Osteoblast (primary cell): ENCODE measurements around the gene KIAA1210. TPM values are rescaled to one million over a fixed set of nuclear protein-coding genes. Genes with fewer than 3 reads are reported as not detected.

Experiments used
- DNase-seq: peaks from one replicate; pipeline ENCODE4 v3.0.0; 2011; ENCODE audit warnings: low spot score, mixed read lengths; ENCODE audit not compliant: insufficient read length; ENCODE audit errors: missing footprints
- H2AFZ ChIP-seq: 2 replicates; pipeline ENCODE4 v1.6.0; 2011; ENCODE audit warnings: mild to moderate bottlenecking, low read length
- H3K27ac ChIP-seq: 2 replicates; pipeline ENCODE4 v1.5.1; 2011; ENCODE audit warnings: mild to moderate bottlenecking, low read depth, low read length, moderate library complexity
- H3K27me3 ChIP-seq: 2 replicates; pipeline ENCODE4 v1.6.0; 2012; ENCODE audit warnings: mild to moderate bottlenecking, control low read depth, inconsistent platforms, low read length, moderate library complexity; ENCODE audit not compliant: insufficient read depth
- H3K36me3 ChIP-seq: 2 replicates; pipeline ENCODE4 v1.5.1; 2011; ENCODE audit warnings: mild to moderate bottlenecking, low read length, control low read depth, moderate library complexity; ENCODE audit not compliant: insufficient read depth
- H3K4me1 ChIP-seq: 2 replicates; pipeline ENCODE4 v1.5.1; 2011; ENCODE audit warnings: mild to moderate bottlenecking, low read length, control low read depth, moderate library complexity; ENCODE audit not compliant: insufficient read depth
- H3K4me2 ChIP-seq: 2 replicates; pipeline ENCODE4 v1.6.0; 2011; ENCODE audit warnings: mild to moderate bottlenecking, low read length; ENCODE audit not compliant: insufficient read depth
- H3K4me3 ChIP-seq: fragments of 200-600 bp; sonication (generic); 3 replicates; pipeline ENCODE4 v1.5.1; 2012; ENCODE audit warnings: mild to moderate bottlenecking, low read length, inconsistent platforms; ENCODE audit not compliant: insufficient read depth
- H3K79me2 ChIP-seq: 2 replicates; pipeline ENCODE4 v1.6.0; 2012; ENCODE audit warnings: mild to moderate bottlenecking, low read length, control low read depth, inconsistent platforms; ENCODE audit not compliant: insufficient read depth
- H3K9me3 ChIP-seq: 2 replicates; pipeline ENCODE4 v1.5.1; 2011; ENCODE audit warnings: low read depth, low read length, control low read depth
- H4K20me1 ChIP-seq: 2 replicates; pipeline ENCODE4 v1.6.0; 2012; ENCODE audit warnings: mild to moderate bottlenecking, low read length, control low read depth; ENCODE audit not compliant: insufficient read depth
- CTCF ChIP-seq: IDR thresholded peaks from 2 replicates; pipeline ENCODE4 v1.5.1; 2011; ENCODE audit warnings: mild to moderate bottlenecking, low read depth, low read length, moderate library complexity; ENCODE audit errors: extremely low read depth
- total RNA-seq: library from RNA; depleted of rRNA; stranded (reverse); fragments of >200 nt; gene quantifications from 2 replicates; pipeline ENCODE4 v1.2.3, GENCODE V29; 2012

Gene KIAA1210
- total RNA-seq, 1 donor, result not detected

DNA sequence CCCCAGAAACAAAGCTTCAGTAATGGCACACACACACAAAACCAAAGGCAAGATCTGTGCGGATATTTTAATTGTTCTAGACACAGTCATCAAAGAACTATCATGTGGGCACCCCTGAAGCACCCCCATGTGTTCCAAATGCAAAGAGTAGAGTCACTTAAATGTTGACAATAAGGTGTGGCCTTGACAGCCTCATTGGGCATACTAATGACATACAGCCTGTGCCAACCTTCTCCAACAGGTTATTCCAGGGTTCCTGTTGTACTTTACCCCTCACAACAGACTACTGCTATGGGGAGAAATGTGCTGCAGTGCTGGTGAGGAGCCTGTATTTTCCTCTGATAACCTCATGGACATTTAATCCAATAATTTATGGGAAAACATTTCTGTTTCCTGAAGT is 84.6 kb downstream of the KIAA1210 start:
- Histone ChIP-seq H4K20me1 (no peaks in the 10 kb centered on the region), H3K27ac (no peak overlapping the region), H3K9me3 (no peaks in the 10 kb centered on the region), H3K4me3 (no peak overlapping the region), H2AFZ (no peak overlapping the region), H3K36me3 (no peaks in the 10 kb centered on the region), H3K4me1 (peaks cover 9% of the 10 kb centered on the region), H3K79me2 (no peaks in the 10 kb centered on the region), H3K4me2 (no peak overlapping the region), H3K27me3 (no peaks in the 10 kb centered on the region)
- DNase-seq, result no peak
- no peak for TF ChIP-seq CTCF

GRCh38 chrX:119042040-119042439 is 85.6 kb downstream of the KIAA1210 start:
- H3K27me3 ChIP-seq, result no peaks in the 10 kb centered on the region
- no peak overlapping the region for H3K4me3 ChIP-seq
- H3K4me2 ChIP-seq, result no peak overlapping the region
- H3K4me1 ChIP-seq, result peaks cover 9% of the 10 kb centered on the region
- H3K79me2 ChIP-seq, result no peaks in the 10 kb centered on the region
- no peak overlapping the region for H3K27ac ChIP-seq
- no peak for DNase-seq
- no peaks in the 10 kb centered on the region for H3K9me3 ChIP-seq
- no peak overlapping the region for H2AFZ ChIP-seq
- TF ChIP-seq CTCF, result no peak
- H3K36me3 ChIP-seq, result no peaks in the 10 kb centered on the region
- H4K20me1 ChIP-seq, result no peaks in the 10 kb centered on the region

GRCh38 chrX:119041175-119041574 is 86.4 kb downstream of the KIAA1210 start:
- H4K20me1 ChIP-seq, result no peaks in the 10 kb centered on the region
- no peak for TF ChIP-seq CTCF
- H3K4me2 ChIP-seq, result no peak overlapping the region
- no peaks in the 10 kb centered on the region for H3K27me3 ChIP-seq
- H3K27ac ChIP-seq, result no peak overlapping the region
- no peaks in the 10 kb centered on the region for H3K79me2 ChIP-seq
- no peak overlapping the region for H3K4me3 ChIP-seq
- no peaks in the 10 kb centered on the region for H3K36me3 ChIP-seq
- peaks cover 9% of the 10 kb centered on the region for H3K4me1 ChIP-seq
- DNase-seq, result peak; percentile 84
- H3K9me3 ChIP-seq, result no peaks in the 10 kb centered on the region
- no peak overlapping the region for H2AFZ ChIP-seq

DNA sequence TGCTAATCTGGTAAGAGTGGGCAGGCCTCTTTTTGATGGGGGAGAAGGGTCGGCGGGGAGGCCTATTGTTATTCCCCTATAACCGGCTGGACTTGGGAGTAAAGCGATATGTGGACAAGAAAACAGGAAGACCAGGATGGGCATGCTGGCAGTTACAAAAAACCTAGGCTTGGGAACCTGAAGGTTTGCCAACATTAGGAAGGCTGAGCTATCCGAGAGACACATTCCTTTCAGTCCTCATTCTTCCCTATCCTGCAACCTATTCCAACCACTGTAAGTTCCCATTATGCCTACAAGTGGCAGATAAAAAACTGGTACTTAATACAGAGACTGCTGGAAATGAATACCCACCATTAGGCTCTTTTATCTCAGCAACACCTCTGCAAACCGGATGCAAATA is 87.2 kb downstream of the KIAA1210 start:
- TF ChIP-seq CTCF, result no peak
- H3K4me1 ChIP-seq, result peaks cover 9% of the 10 kb centered on the region
- no peaks in the 10 kb centered on the region for H4K20me1 ChIP-seq
- no peaks in the 10 kb centered on the region for H3K9me3 ChIP-seq
- no peak overlapping the region for H3K27ac ChIP-seq
- peak; percentile 59 for DNase-seq
- no peaks in the 10 kb centered on the region for H3K27me3 ChIP-seq
- H3K79me2 ChIP-seq, result no peaks in the 10 kb centered on the region
- no peak overlapping the region for H3K4me3 ChIP-seq
- H2AFZ ChIP-seq, result no peak overlapping the region
- H3K4me2 ChIP-seq, result no peak overlapping the region
- H3K36me3 ChIP-seq, result no peaks in the 10 kb centered on the region
